ENCODE measurements around the gene DLG3.

The DLG3 gene

DNA sequence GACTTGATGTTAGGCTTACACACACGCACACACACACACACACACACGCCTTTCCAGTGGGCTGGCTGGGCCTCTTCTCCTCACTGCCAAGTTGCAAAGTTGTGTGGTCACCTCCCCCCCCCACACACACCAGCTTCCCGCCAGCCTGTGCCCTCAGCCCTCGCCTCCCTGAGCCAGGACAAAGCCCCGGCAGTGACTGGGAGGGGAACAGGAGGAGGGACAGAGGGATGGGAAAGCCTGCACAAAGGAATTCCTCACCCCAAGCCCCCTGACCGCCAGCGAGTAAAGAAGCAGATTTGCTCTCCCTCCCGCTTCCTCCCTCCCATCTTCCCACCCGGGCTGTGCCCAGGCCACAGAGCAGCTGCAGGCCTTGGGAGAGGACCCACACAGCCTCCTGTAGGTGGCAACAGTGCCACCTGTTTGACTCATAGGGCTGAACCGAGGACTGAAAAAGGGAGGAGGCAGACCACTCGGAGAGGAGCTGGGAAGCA lies 21.7 kb upstream of the DLG3 start, which contains the start of gene GDPD2:
Gene GDPD2, plus strand, starts transcription at position 464 of the 491 bp plus-strand sequence. CDS start 1,671 bp downstream, outside the sequence.
- DNase-seq (ENCODE audit: extremely low read depth, low read depth): no peak
- TF ChIP-seq CTCF (IDR thresholded peaks at IDR 0.05; ENCODE audit: low read depth, low read length): no peak; the same call in none of the 2 replicates

DNA sequence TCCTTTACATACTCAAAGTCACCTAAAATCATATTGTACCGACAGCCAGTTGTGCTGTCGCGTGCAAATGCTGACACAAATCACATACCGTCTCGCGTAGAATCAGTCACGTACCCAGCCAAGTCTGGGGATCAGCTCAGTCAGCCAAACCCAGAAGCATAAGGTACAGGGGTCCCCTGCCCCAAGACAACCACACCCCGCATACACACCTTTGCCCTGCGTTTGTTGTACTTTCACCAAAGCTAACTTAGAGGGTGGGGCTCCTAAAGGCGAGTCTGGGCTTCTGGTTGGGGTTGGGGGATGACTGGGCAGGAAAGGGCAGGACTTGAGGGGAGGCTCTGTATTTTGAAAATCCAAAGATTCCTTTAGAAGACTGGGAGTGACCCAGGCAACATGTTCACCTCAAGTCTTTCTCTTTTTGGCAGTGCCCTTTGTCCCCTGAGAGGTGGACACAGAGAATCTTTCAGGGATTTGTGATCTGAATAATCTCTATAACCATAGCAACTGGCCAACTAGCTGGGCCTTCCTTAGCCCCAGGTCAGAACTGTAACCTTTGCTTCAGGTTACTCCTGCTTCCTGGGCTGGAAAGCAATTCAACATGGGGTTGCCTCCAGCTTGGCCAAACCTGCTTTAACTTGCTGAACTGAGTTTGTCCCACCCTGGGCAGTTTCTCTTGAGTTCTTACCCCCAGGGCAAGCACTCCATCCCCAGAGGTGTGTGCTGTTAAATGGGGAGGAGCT lies 20.5 kb upstream of the DLG3 start:
- no peak for DNase-seq (ENCODE audit: extremely low read depth, low read depth)
- TF ChIP-seq CTCF (IDR thresholded peaks at IDR 0.05; ENCODE audit: low read depth, low read length): no peak

- no peak for TF ChIP-seq CTCF (IDR thresholded peaks at IDR 0.05; ENCODE audit: low read depth, low read length)
- no peak for DNase-seq (ENCODE audit: extremely low read depth, low read depth)
Observed at GRCh38 chrX:70424801-70425200, 19.8 kb upstream of the DLG3 start.

- no peak for TF ChIP-seq CTCF (IDR thresholded peaks at IDR 0.05; ENCODE audit: low read depth, low read length)
Observed at GRCh38 chrX:70426286-70427278, 18.1 kb upstream of the DLG3 start.

GRCh38 chrX:70427365-70427764 lies 17.3 kb upstream of the DLG3 start:
- DNase-seq (ENCODE audit: extremely low read depth, low read depth): no peak
- no peak for TF ChIP-seq CTCF (IDR thresholded peaks at IDR 0.05; ENCODE audit: low read depth, low read length)

More at GRCh38 chrX:70426286-70427278, 18.1 kb upstream of the DLG3 start:
- no peak for DNase-seq (ENCODE audit: extremely low read depth, low read depth)

DNA sequence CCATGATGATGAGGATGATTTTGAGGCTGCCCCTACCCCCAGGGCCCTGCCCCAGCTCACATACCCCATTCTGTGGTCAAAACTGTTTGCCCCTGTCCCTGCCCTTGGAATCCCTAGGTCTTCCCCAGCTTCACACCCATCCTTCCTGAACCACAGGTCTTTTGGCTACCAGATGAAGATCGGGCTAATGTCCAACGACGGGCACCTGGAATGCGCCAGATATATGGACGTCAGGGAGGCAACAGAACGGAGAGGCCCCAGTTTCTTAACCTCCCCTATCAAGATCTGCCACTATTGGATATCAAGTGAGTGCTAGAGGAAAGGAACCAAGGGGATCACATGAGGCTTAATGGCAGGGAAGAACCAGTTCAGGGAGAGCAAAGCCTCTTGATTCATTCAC lies 14.9 kb upstream of the DLG3 start:
- no peak for DNase-seq (ENCODE audit: extremely low read depth, low read depth)
- no peak for TF ChIP-seq CTCF (IDR thresholded peaks at IDR 0.05; ENCODE audit: low read depth, low read length)

Data from AG09319 (cell line).